Measurements from ENCODE around the gene ITLN2. TPM values are rescaled to one million over a fixed set of nuclear protein-coding genes. Genes with fewer than 3 reads are reported as not detected.
"Not testable (repeated sequence)": the region's sequence is repeated elsewhere in the genome, so short reads cannot be mapped to it uniquely, and the experiment has no call there.

ITLN2 gene
- total and polyA plus RNA-seq, 2 experiments from 2014 or later = 1.3 to 1.7 TPM

DNA sequence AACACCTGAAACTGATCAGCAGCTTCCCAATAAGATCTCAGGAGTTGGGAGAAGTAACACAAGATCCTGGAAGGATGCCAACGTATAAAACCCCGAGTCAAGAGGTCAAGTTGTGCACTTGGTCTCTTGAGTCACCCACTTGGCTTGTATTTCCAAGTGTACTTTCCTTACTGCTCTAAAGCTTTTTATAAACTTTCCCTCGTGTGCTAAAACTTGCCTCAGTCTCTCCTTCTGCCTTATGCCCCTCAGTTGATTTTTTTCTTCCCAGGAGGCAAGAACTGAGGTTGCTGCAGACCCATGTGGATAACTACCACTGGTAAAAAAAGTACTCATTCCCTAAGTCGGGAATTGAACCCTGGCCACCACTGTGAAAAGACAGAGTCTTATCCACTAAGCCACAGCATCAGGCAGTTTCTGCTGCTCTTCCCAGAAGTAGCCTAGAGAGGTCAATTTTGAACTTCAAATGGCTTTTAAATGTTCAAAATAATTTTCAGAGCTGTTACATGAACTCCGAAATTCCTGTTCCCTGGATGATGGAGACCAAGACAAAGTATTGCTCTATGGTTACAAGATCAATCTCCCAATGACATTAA is 28.9 kb downstream of the ITLN2 start:
- Histone ChIP-seq H3K36me3 (replicated peaks; ENCODE audit: insufficient read depth, low read depth) (no peaks in the 10 kb centered on the region), H3K27ac (no peak overlapping the region), H3K9me3 (ENCODE audit: low read depth) (no peaks in the 10 kb centered on the region), H3K9me2 (replicated peaks; ENCODE audit: insufficient read depth) (no peaks in the 10 kb centered on the region), H2AFZ (no peak overlapping the region), H3K4me1 (ENCODE audit: insufficient read depth) (no peaks in the 10 kb centered on the region), H4K20me1 (ENCODE audit: insufficient read depth, poor library complexity, severe bottlenecking) (no peaks in the 10 kb centered on the region), H3K4me3 (no peak overlapping the region), H3K27me3 (no peaks in the 10 kb centered on the region), H3K4me2 (no peak overlapping the region), H3K79me2 (no peaks in the 10 kb centered on the region)
- WGBS (ENCODE audit: low lambda C conversion rate, missing lambda C conversion rate) = 74% methylated on average over 5 of the region's 5 CpGs
- TF ChIP-seq EZH2 (IDR thresholded peaks at IDR 0.05; ENCODE audit: borderline replicate concordance) (no peak), EZH2phosphoT487 (IDR thresholded peaks at IDR 0.05; ENCODE audit: low read depth, severe bottlenecking, unreplicated experiment) (no peak)
- TF ChIP-seq, protein P1, sequence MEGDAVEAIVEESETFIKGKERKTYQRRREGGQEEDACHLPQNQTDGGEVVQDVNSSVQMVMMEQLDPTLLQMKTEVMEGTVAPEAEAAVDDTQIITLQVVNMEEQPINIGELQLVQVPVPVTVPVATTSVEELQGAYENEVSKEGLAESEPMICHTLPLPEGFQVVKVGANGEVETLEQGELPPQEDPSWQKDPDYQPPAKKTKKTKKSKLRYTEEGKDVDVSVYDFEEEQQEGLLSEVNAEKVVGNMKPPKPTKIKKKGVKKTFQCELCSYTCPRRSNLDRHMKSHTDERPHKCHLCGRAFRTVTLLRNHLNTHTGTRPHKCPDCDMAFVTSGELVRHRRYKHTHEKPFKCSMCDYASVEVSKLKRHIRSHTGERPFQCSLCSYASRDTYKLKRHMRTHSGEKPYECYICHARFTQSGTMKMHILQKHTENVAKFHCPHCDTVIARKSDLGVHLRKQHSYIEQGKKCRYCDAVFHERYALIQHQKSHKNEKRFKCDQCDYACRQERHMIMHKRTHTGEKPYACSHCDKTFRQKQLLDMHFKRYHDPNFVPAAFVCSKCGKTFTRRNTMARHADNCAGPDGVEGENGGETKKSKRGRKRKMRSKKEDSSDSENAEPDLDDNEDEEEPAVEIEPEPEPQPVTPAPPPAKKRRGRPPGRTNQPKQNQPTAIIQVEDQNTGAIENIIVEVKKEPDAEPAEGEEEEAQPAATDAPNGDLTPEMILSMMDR (IDR thresholded peaks at IDR 0.05; ENCODE audit: poor library complexity) = no peak
- DNase-seq (ENCODE audit: low spot score) = no peak

DNA sequence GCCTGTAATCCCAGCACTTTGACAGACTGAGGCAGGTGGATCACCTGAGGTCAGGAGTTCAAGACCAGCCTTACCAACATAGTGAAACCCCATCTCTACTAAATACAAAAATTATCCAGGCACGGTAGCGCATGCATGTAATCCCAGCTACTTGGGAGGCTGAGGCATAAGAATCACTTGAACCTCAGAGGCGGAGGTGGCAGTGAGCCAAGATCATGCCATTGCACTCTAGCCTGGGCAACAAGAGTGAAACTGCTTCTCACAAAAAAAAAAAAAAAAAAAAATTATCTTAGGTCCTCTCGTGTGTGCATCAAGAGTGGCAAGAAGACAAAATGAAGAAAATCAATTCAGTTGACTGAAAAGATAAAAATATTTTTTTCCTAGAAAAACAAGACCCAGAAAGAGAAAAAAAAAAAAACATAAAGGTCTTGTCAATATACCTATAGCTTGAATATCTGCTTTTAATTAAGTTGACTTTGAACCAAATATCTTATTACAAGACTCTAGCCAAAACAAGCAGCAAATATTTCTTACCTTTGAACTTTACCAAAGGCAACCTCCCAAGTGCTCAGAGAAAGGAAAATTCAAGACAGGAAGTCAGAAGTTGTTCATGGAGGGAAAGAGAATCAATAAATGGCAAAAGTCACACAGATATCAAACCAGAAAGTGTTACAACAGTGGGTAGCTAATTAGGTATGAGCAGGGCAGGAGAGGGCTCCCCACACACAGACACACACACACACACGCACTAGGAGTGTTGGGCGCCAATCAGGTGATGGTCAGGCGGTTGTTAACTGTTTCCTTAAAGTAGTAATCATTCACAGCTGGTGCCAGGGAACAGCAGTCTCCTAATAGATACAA is 29.6 kb downstream of the ITLN2 start:
- TF ChIP-seq EZH2phosphoT487 (IDR thresholded peaks at IDR 0.05; ENCODE audit: low read depth, severe bottlenecking, unreplicated experiment) (no peak), EZH2 (IDR thresholded peaks at IDR 0.05; ENCODE audit: borderline replicate concordance) (no peak)
- TF ChIP-seq, protein P1 (IDR thresholded peaks at IDR 0.05; ENCODE audit: poor library complexity) = no peak
- no peaks in the 10 kb centered on the region for H4K20me1 ChIP-seq (ENCODE audit: insufficient read depth, poor library complexity, severe bottlenecking)
- no peaks in the 10 kb centered on the region for H3K4me1 ChIP-seq (ENCODE audit: insufficient read depth)
- H3K27ac ChIP-seq = no peak overlapping the region
- H3K9me3 ChIP-seq (ENCODE audit: low read depth) = no peaks in the 10 kb centered on the region
- no peak overlapping the region for H2AFZ ChIP-seq
- H3K9me2 ChIP-seq (replicated peaks; ENCODE audit: insufficient read depth) = no peaks in the 10 kb centered on the region
- H3K27me3 ChIP-seq = no peaks in the 10 kb centered on the region
- no peak overlapping the region for H3K4me3 ChIP-seq
- H3K36me3 ChIP-seq (replicated peaks; ENCODE audit: insufficient read depth, low read depth) = no peaks in the 10 kb centered on the region
- H3K79me2 ChIP-seq = no peaks in the 10 kb centered on the region
- H3K4me2 ChIP-seq = no peak overlapping the region
- no peak for DNase-seq (ENCODE audit: low spot score)
- WGBS (ENCODE audit: low lambda C conversion rate, missing lambda C conversion rate) = 87% methylated on average over 7 of the region's 7 CpGs

DNA sequence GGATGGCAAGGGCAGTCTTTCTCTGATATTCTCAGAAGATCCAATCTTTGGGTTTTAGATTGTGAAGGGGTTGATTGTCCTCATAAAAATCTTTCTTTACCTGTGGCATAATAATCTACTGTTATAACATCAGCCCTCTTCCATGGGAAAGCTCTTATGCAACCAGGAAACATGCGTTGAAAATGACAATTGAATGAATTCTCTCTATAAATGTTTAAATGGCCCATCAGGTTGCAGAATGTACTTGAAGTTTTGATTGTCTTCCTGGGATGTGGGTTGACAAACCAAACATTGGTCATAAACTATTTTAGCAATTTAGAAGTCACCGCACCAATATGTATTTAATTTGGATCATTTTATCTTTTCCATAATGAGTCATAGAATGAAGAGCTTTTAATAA is 37.9 kb downstream of the ITLN2 start:
- Histone ChIP-seq H3K36me3 (replicated peaks; ENCODE audit: insufficient read depth, low read depth) (no peaks in the 10 kb centered on the region), H4K20me1 (ENCODE audit: insufficient read depth, poor library complexity, severe bottlenecking) (no peaks in the 10 kb centered on the region), H3K4me1 (ENCODE audit: insufficient read depth) (peaks cover 10% of the 10 kb centered on the region), H3K9me2 (replicated peaks; ENCODE audit: insufficient read depth) (no peaks in the 10 kb centered on the region), H3K27me3 (no peaks in the 10 kb centered on the region), H3K4me2 (no peak overlapping the region), H3K27ac (no peak overlapping the region), H3K9me3 (ENCODE audit: low read depth) (no peaks in the 10 kb centered on the region), H3K4me3 (no peak overlapping the region), H2AFZ (no peak overlapping the region), H3K79me2 (no peaks in the 10 kb centered on the region)
- TF ChIP-seq EZH2 (IDR thresholded peaks at IDR 0.05; ENCODE audit: borderline replicate concordance) (no peak), EZH2phosphoT487 (IDR thresholded peaks at IDR 0.05; ENCODE audit: low read depth, severe bottlenecking, unreplicated experiment) (no peak)
- TF ChIP-seq, protein P1 (IDR thresholded peaks at IDR 0.05; ENCODE audit: poor library complexity) = no peak
- DNase-seq (ENCODE audit: low spot score) = no peak
- 92% methylated on average over 2 of the region's 2 CpGs for WGBS (ENCODE audit: low lambda C conversion rate, missing lambda C conversion rate)

DNA sequence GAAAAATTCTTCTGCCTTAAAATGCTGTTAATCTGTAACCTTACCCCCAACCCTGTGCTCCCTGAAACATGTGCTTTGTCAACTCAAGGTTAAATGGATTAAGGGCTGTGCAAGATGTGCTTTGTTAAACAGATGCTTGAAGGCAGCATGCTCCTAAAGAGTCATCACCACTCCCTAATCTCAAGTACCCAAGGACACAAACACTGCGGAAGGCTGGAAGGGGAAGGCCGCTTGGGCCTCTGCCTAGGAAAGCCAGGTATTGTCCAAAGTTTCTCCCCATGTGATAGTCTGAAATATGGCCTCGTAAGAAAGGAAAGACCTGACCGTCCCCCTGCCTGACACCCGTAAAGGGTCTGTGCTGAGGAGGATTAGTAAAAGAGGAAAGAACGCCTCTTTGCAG is 41.4 kb downstream of the ITLN2 start:
- not testable (repeated sequence) for H3K79me2 ChIP-seq; H3K36me3 ChIP-seq (replicated peaks; ENCODE audit: insufficient read depth, low read depth); H4K20me1 ChIP-seq (ENCODE audit: insufficient read depth, poor library complexity, severe bottlenecking); H3K9me3 ChIP-seq (ENCODE audit: low read depth); H2AFZ ChIP-seq; H3K27me3 ChIP-seq; H3K4me3 ChIP-seq; DNase-seq (ENCODE audit: low spot score); H3K4me2 ChIP-seq; H3K9me2 ChIP-seq (replicated peaks; ENCODE audit: insufficient read depth)
- WGBS (ENCODE audit: low lambda C conversion rate, missing lambda C conversion rate) = 59% methylated on average over 6 of the region's 6 CpGs
- peaks cover 16% of the 10 kb centered on the region for H3K4me1 ChIP-seq (ENCODE audit: insufficient read depth)
- H3K27ac ChIP-seq = peak overlapping the region; percentile 89

All from hepatocyte (in vitro differentiated cells).